Parathyroid adenoma (tissue), 2 donors: ENCODE data around the gene SUSD6.

Experiments
- H2AFZ ChIP-seq: fragments of 300-600 bp; sonication (generic); one replicate; pipeline ENCODE4 v1.7.0; 2017; ENCODE audit warnings: antibody characterized with exemption, mild to moderate bottlenecking
- H3K27ac ChIP-seq: fragments of 300-600 bp; sonication (generic); one replicate; pipeline ENCODE4 v1.7.0; 2017
- H3K27me3 ChIP-seq: fragments of 300-600 bp; sonication (generic); one replicate; pipeline ENCODE4 v1.7.0; 2017; ENCODE audit warnings: low read length; ENCODE audit not compliant: control insufficient read depth, insufficient read depth
- H3K36me3 ChIP-seq: fragments of 300-600 bp; sonication (generic); one replicate; pipeline ENCODE4 v1.7.0; 2017; ENCODE audit warnings: low read length; ENCODE audit not compliant: control insufficient read depth, insufficient read depth
- H3K4me1 ChIP-seq: fragments of 300-600 bp; sonication (generic); one replicate; pipeline ENCODE4 v1.7.0; 2017; ENCODE audit warnings: control low read depth
- H3K4me2 ChIP-seq: fragments of 300-600 bp; sonication (generic); one replicate; pipeline ENCODE4 v1.7.0; 2017; ENCODE audit warnings: low read length
- H3K4me3 ChIP-seq: fragments of 300-600 bp; sonication (generic); one replicate; pipeline ENCODE4 v1.7.0; 2017; ENCODE audit warnings: low read depth, low read length
- H3K79me2 ChIP-seq: fragments of 300-600 bp; sonication (generic); one replicate; pipeline ENCODE4 v1.7.0; 2017; ENCODE audit warnings: control low read depth
- H3K9ac ChIP-seq: fragments of 300-600 bp; sonication (generic); one replicate; pipeline ENCODE4 v1.7.0; 2017; ENCODE audit warnings: mild to moderate bottlenecking
- H3K9me3 ChIP-seq: fragments of 300-600 bp; sonication (generic); one replicate; pipeline ENCODE4 v1.7.0; 2017; ENCODE audit warnings: low read length; ENCODE audit not compliant: control insufficient read depth
- TF ChIP-seq, protein P1 (sequence below): fragments of 300-600 bp; sonication (generic); IDR thresholded peaks from one replicate; pipeline ENCODE4 v1.7.0; 2017; ENCODE audit warnings: antibody characterized with exemption, mild to moderate bottlenecking
- donor health status: primary hyperparathyroidism.

Gene SUSD6

DNA sequence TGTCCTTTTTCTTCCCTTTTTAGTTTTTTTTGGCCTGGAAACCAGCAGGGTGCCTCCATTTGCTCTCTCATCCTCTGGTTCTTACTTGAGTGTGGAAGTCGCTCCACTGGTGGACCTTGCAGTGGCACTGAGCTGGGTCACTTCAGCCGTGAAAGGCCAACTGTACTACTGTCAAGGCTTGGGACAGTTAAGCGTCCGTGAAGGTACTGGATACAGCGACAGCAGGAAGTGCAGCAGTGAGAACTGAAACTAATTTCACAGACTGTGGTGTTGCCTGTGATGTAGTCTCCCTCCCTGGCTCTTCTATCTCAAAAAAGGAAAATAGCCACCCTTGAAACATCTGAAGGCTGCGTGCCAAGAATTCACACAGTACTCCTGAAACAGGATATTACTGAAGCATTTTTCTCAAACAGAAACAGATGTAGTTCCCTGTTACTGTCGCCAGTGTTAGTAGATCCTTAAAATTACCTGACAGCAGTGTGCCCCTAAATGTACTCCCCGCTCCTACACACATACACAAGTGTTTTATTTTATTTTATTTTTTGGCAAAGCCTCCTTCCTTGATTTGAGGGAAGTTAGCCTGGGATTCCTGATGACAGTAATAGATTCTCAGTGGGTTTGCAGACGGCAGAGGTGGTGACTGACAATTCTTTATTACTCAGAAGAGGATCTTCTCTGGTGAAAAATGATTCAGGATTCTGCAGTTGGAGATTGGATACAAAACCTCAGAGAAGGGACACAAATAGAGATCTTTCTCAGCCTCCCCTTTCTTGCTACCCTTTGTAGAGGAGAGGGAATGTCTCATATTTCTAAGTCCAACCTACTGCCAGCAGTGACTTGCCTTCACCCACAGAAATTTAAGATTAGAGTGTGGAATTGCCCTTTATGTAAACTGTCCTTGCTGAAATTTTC lies 4.4 kb downstream of the SUSD6 start:
- Histone ChIP-seq H3K27me3 (no peaks in the 10 kb centered on the region), H2AFZ (peak overlapping the region; percentile 31), H3K9ac (no peak overlapping the region), H3K27ac (peak overlapping the region; percentile 75), H3K4me2 (peak overlapping the region; percentile 45), H3K36me3 (no peaks in the 10 kb centered on the region), H3K79me2 (peaks cover 59% of the 10 kb centered on the region), H3K9me3 (no peaks in the 10 kb centered on the region), H3K4me1 (peaks cover 47% of the 10 kb centered on the region), H3K4me3 (peak overlapping the region; percentile 20)
- TF ChIP-seq, protein P1, sequence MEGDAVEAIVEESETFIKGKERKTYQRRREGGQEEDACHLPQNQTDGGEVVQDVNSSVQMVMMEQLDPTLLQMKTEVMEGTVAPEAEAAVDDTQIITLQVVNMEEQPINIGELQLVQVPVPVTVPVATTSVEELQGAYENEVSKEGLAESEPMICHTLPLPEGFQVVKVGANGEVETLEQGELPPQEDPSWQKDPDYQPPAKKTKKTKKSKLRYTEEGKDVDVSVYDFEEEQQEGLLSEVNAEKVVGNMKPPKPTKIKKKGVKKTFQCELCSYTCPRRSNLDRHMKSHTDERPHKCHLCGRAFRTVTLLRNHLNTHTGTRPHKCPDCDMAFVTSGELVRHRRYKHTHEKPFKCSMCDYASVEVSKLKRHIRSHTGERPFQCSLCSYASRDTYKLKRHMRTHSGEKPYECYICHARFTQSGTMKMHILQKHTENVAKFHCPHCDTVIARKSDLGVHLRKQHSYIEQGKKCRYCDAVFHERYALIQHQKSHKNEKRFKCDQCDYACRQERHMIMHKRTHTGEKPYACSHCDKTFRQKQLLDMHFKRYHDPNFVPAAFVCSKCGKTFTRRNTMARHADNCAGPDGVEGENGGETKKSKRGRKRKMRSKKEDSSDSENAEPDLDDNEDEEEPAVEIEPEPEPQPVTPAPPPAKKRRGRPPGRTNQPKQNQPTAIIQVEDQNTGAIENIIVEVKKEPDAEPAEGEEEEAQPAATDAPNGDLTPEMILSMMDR: peak; percentile 11

DNA sequence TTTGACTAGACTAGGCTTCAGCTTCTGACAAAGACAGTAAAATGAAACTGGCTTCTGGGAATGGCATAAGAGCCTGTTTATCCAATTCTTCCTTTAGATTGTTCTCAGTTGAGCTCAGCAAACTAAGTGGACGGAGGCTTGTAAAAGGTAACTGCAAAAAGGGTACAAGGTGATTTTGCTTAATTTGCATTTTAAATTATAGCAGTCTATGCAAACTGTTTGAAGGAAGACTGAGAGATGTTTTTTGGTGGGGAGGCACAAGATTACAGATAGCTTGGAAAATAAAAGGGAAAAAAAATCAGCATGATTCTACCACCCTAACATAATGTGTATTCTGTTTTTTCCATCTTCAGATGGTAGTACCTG lies 5.0 kb downstream of the SUSD6 start:
- Histone ChIP-seq H3K9ac (no peak overlapping the region), H3K9me3 (no peaks in the 10 kb centered on the region), H3K27me3 (no peaks in the 10 kb centered on the region), H3K36me3 (no peaks in the 10 kb centered on the region), H3K27ac (peak overlapping the region; percentile 75), H2AFZ (no peak overlapping the region), H3K79me2 (peaks cover 64% of the 10 kb centered on the region), H3K4me2 (no peak overlapping the region), H3K4me1 (peaks cover 47% of the 10 kb centered on the region), H3K4me3 (peak overlapping the region; percentile 20)
- TF ChIP-seq, protein P1: no peak

DNA sequence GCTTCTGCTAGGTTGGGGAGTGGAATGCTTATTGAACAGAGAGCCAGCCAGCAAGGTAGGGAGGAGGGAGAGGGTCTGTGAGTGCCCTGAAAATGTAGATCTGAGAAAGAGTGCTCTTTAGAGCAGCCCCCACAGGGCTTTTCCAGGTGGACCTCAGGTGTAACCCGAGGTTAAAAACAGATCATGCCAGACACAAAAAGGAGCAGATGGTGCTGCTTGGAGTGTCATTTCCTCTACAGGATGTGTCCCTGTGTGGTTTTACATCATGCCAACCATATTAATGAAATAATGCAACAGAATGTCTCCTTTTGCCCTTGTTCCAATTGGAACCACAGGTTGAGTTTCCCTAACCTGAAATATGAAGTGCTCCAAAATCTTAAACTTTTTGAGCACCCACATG lies 6.4 kb downstream of the SUSD6 start:
- H3K4me1 ChIP-seq: peaks cover 44% of the 10 kb centered on the region
- TF ChIP-seq, protein P1: no peak
- H3K36me3 ChIP-seq: no peaks in the 10 kb centered on the region
- no peak overlapping the region for H3K9ac ChIP-seq
- H3K79me2 ChIP-seq: peaks cover 78% of the 10 kb centered on the region
- no peak overlapping the region for H3K4me3 ChIP-seq
- H3K27ac ChIP-seq: no peak overlapping the region
- H3K9me3 ChIP-seq: no peaks in the 10 kb centered on the region
- no peak overlapping the region for H3K4me2 ChIP-seq
- no peak overlapping the region for H2AFZ ChIP-seq
- no peaks in the 10 kb centered on the region for H3K27me3 ChIP-seq

GRCh38 chr14:69619012-69619411 lies 7.6 kb downstream of the SUSD6 start:
- H3K9ac ChIP-seq: no peak overlapping the region
- no peaks in the 10 kb centered on the region for H3K9me3 ChIP-seq
- H3K36me3 ChIP-seq: no peaks in the 10 kb centered on the region
- TF ChIP-seq, protein P1: no peak
- no peak overlapping the region for H3K4me2 ChIP-seq
- H3K27ac ChIP-seq: no peak overlapping the region
- H3K79me2 ChIP-seq: peaks cover 80% of the 10 kb centered on the region
- no peaks in the 10 kb centered on the region for H3K27me3 ChIP-seq
- H2AFZ ChIP-seq: no peak overlapping the region
- H3K4me1 ChIP-seq: peaks cover 35% of the 10 kb centered on the region
- no peak overlapping the region for H3K4me3 ChIP-seq

DNA sequence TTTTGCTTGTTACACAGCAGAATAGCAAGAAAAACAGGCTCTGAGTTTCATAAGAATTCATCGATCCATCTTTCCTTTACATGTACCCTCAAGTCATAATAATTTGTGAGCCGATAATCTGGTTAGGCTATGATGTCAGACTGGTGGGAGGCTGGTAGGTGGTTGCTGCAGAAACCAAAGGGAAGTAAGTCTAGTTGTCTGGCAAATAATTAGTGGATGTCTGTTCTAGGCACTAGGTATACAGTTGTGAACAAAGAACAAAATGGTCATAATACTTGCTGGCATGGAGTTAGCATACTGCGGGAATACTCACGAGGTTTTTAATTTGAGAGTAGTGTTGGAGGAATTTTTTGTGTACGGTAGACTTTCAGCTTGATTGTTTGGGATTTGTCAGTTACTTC lies 8.8 kb downstream of the SUSD6 start:
- Histone ChIP-seq H3K4me3 (no peak overlapping the region), H2AFZ (no peak overlapping the region), H3K27me3 (no peaks in the 10 kb centered on the region), H3K4me2 (no peak overlapping the region), H3K79me2 (peaks cover 80% of the 10 kb centered on the region), H3K4me1 (peaks cover 30% of the 10 kb centered on the region), H3K27ac (no peak overlapping the region), H3K36me3 (no peaks in the 10 kb centered on the region), H3K9me3 (no peaks in the 10 kb centered on the region), H3K9ac (no peak overlapping the region)
- TF ChIP-seq, protein P1: no peak
